Measurements from ENCODE around the gene LRRK1.

DNA sequence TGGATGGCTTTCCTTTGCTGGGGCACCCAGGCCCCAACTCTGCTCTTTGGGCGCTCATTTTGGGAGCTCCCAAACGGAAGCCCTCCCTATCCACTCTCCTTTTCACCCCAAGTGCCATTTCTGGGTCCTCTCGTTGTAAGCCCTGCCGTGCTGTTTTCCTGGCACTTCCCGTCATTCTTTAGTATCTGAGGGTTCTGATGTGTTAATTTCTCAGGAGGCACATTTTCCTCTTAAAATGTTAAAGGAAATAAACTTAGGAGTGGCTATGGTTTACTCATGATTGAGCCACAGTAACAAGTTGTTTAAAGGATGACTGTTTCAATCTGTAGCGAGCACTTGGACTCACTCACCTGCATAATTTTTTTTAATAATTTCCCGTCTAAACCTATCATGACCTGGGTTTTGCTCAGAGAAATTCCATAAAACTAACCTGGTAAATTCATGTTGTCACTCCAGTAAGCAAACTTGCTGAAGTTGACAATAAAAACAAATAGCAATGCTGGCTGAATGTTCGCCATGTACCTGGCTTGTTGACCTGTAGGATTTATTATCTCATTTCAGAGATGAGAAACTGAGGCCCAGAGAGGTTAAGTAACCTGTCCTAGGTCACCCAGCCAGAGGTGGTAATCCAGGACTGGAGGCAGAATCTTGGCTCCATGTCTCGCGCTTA lies 29.0 kb upstream of the LRRK1 start:
- TF ChIP-seq, protein P1, sequence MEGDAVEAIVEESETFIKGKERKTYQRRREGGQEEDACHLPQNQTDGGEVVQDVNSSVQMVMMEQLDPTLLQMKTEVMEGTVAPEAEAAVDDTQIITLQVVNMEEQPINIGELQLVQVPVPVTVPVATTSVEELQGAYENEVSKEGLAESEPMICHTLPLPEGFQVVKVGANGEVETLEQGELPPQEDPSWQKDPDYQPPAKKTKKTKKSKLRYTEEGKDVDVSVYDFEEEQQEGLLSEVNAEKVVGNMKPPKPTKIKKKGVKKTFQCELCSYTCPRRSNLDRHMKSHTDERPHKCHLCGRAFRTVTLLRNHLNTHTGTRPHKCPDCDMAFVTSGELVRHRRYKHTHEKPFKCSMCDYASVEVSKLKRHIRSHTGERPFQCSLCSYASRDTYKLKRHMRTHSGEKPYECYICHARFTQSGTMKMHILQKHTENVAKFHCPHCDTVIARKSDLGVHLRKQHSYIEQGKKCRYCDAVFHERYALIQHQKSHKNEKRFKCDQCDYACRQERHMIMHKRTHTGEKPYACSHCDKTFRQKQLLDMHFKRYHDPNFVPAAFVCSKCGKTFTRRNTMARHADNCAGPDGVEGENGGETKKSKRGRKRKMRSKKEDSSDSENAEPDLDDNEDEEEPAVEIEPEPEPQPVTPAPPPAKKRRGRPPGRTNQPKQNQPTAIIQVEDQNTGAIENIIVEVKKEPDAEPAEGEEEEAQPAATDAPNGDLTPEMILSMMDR (IDR thresholded peaks at IDR 0.05), result no peak
- no peak for TF ChIP-seq RCOR1 (IDR thresholded peaks at IDR 0.05; ENCODE audit: low read length)
- no peak for TF ChIP-seq FOXJ3 (CRISPR knock-in tag; IDR thresholded peaks at IDR 0.05)
